SK-N-SH (cell line): ENCODE measurements around the gene ZNF530.

Experiments used
- TAF1 ChIP-seq: IDR thresholded peaks from 2 replicates; pipeline ENCODE4 v1.6.1; 2012; ENCODE audit warnings: low read depth, mild to moderate bottlenecking, low read length, moderate library complexity, borderline replicate concordance
- TF ChIP-seq, protein P1 (sequence below): IDR thresholded peaks from 2 replicates; pipeline ENCODE4; 2012
- TF ChIP-seq, protein P2 (sequence below): fragments of 200-600 bp; sonication (generic); IDR thresholded peaks from 2 replicates; pipeline ENCODE4 v1.6.1; 2017; ENCODE audit warnings: antibody characterized with exemption, mild to moderate bottlenecking, moderate library complexity

DNA sequence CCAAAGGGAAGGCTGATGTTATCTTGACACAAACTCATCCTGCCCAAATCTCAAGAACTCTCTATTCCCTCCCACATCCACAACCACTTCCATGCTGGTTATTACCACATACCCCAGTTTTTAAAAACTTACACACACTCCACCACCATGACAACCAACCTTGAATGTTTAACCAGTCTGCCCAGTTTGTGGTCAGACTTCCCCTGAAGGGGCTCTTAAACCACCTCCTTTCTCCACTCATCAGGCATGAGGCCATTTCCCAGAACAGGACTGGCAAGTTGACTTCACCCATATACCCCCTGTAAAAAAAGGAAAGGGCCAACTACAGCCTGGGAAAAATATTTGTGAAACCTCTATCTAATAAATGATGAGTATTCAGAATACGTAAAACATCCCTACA, 56.7 kb downstream of the ZNF530 start:
- TF ChIP-seq, protein P1, sequence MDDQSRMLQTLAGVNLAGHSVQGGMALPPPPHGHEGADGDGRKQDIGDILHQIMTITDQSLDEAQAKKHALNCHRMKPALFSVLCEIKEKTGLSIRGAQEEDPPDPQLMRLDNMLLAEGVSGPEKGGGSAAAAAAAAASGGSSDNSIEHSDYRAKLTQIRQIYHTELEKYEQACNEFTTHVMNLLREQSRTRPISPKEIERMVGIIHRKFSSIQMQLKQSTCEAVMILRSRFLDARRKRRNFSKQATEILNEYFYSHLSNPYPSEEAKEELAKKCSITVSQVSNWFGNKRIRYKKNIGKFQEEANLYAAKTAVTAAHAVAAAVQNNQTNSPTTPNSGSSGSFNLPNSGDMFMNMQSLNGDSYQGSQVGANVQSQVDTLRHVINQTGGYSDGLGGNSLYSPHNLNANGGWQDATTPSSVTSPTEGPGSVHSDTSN: no peak
- TF ChIP-seq TAF1: no peak
- TF ChIP-seq, protein P2, sequence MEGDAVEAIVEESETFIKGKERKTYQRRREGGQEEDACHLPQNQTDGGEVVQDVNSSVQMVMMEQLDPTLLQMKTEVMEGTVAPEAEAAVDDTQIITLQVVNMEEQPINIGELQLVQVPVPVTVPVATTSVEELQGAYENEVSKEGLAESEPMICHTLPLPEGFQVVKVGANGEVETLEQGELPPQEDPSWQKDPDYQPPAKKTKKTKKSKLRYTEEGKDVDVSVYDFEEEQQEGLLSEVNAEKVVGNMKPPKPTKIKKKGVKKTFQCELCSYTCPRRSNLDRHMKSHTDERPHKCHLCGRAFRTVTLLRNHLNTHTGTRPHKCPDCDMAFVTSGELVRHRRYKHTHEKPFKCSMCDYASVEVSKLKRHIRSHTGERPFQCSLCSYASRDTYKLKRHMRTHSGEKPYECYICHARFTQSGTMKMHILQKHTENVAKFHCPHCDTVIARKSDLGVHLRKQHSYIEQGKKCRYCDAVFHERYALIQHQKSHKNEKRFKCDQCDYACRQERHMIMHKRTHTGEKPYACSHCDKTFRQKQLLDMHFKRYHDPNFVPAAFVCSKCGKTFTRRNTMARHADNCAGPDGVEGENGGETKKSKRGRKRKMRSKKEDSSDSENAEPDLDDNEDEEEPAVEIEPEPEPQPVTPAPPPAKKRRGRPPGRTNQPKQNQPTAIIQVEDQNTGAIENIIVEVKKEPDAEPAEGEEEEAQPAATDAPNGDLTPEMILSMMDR: no peak
